HG03175 (cell line): ENCODE data around the gene AOAH.
"Not testable (repeated sequence)": the region's sequence is repeated elsewhere in the genome, so short reads cannot be mapped to it uniquely, and the experiment has no call there.

Experiments used
- ATAC-seq: cut with Tn5 transposase; IDR thresholded peaks from one replicate; pipeline ENCODE4 v1.9.1; 2021; ENCODE audit warnings: mild to moderate bottlenecking, moderate library complexity; ENCODE audit not compliant: unreplicated experiment

Gene AOAH

GRCh38 chr7:36515847-36516246 lies 208.4 kb downstream of the AOAH start:
- ATAC-seq = no peak

GRCh38 chr7:36514289-36515243 lies 209.7 kb downstream of the AOAH start:
- no peak for ATAC-seq

GRCh38 chr7:36513393-36513792 lies 210.9 kb downstream of the AOAH start:
- no peak for ATAC-seq

- no peak for ATAC-seq
Measured at GRCh38 chr7:36512616-36513015, 211.7 kb downstream of the AOAH start.

DNA sequence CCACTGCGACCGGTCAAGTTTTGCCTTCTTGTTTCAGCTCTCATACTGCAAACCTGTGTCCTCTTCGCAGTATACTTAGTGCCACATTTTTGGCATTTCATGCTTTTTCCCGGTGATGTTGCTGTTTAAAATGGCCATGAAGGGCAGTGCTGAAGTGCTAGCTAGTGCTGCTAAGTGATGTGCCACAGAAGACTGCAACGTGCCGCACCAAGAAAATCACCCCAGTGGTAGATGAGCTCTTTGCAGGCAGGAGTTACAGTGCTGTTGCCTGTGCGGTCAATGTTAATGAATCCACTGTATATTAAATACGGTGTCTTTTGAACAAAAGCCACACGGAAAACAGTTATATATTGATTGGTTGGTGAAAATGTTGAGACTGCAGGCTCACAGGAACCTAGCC lies 214.3 kb downstream of the AOAH start:
- no peak for ATAC-seq

- ATAC-seq = no peak
Measured at GRCh38 chr7:36507475-36508440, 216.5 kb downstream of the AOAH start.

DNA sequence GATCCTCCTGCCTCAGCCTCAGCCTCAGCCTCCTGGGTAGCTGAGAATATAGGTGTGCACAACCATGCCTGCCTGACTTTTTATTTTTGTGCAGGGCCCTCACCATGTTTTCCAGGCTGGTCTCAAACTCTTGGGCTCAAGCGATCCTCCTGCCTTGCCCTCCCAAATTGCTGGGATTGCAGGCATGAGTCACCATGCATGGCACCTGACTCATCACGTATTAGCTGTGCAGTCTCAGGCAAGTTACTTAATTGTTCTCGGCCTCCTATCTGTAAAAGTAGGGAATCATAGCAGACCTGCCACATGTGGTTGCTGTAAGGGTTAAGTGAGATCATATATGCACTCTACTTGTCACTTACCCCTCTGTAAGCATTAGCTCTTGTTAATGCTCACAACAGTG lies 217.5 kb downstream of the AOAH start:
- ATAC-seq = no peak

DNA sequence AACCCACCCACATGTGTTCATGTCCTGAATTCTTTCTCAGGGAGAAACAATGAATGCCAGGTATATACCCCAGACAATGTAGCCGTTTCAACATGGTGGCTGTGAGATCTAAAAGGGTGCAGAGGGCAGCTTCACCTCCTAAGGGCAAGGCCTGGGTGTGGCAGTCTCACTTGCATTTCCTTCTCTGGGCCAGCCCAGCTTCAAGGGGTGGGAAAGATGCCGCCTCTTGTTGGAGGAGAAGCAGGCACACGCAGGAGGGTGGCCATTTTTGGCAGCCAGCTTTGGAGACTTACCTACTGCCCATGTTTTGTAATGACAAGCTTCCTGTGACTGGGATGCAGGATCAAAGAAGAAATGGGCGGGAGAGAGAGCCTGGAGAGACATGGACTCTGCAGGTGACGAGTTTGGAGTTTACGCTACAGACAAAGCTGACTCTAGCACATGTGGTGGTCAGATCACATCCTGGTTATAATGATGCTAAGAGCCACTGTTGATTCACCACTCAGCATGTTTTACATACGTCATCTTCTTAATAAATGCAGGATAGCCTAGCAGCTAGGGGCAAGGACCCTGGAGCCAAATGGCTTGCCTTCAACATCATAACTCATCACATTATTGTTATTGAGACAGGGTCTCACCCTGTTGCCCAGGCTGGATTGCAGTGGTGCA lies 218.0 kb downstream of the AOAH start:
- no peak for ATAC-seq

GRCh38 chr7:36504617-36505016 lies 219.7 kb downstream of the AOAH start:
- ATAC-seq = not testable (repeated sequence)

- not testable (repeated sequence) for ATAC-seq
Measured at GRCh38 chr7:36504216-36504615, 220.1 kb downstream of the AOAH start.

DNA sequence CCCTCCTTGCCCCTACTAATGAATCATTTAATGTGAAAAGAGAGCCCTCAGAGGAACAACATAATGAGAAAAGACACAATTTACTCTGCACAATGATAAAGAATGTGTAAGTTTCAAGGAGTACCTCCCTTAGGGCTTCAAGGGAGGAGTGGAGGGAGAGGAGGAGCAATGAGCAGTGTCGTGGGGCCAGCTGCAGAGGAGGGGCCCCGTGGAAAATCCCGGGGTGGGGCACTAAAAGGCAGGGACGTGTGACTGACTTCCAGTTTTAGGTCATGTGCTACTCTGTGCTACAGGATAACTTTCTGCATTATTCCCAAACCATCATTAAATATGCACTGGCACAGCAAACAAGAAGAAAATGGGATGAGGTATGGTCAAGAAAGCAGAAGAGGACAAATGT lies 226.5 kb downstream of the AOAH start:
- no peak for ATAC-seq

GRCh38 chr7:36497176-36497575 lies 227.1 kb downstream of the AOAH start:
- ATAC-seq = not testable (repeated sequence)

GRCh38 chr7:36496576-36496975 lies 227.7 kb downstream of the AOAH start:
- ATAC-seq = no peak

- no peak for ATAC-seq
Measured at GRCh38 chr7:36491317-36491716, 233.0 kb downstream of the AOAH start.

DNA sequence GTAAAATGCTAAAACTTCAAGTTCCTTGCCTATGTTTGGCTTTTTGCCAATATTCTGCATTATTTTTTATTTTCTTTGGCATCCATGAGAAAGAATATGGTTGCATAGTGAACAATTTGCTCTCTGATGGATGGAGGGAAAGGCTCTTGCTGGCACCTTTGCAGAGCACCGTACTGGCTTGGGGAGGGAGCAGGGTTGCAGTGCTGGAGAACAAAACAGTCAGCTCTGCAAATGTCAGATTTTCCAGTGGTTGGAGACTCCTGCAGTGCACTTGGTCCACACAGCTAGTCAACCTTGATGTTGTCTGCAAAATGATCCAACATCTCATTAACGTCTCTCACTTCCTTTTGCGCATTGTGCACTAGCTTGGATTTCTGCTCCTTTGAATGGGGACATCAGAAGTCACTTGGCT lies 233.9 kb downstream of the AOAH start:
- no peak for ATAC-seq

- ATAC-seq = not testable (repeated sequence)
Measured at GRCh38 chr7:36488672-36489071, 235.6 kb downstream of the AOAH start.

- ATAC-seq = no peak
Measured at GRCh38 chr7:36487756-36488336, 236.4 kb downstream of the AOAH start.

GRCh38 chr7:36486336-36486735 lies 238.0 kb downstream of the AOAH start:
- ATAC-seq = no peak

- no peak for ATAC-seq
Measured at GRCh38 chr7:36484265-36484664, 240.0 kb downstream of the AOAH start.

- not testable (repeated sequence) for ATAC-seq
Measured at GRCh38 chr7:36483853-36484252, 240.4 kb downstream of the AOAH start.

- no peak for ATAC-seq
Measured at GRCh38 chr7:36478745-36479144, 245.5 kb downstream of the AOAH start.
